Spinal cord (tissue), 10 donors: Measurements from ENCODE around the gene EFCAB13. TPM values are rescaled to one million over a fixed set of nuclear protein-coding genes. Genes with fewer than 3 reads are reported as not detected.

Source experiments
- DNase-seq, 6 donors: peaks; one replicate each; pipeline versions ENCODE4 v3.0.0 to v3.0.0-alpha.2; 2013 to 2015; ENCODE audit warnings: low spot score in 6 of 6, low read depth in 4 of 6
- H3K27ac ChIP-seq: one replicate; pipeline ENCODE4 v1.5.1; 2013; ENCODE audit warnings: low read depth, low read length, control low read depth
- H3K27me3 ChIP-seq: one replicate; pipeline ENCODE4 v1.6.1; 2013; ENCODE audit warnings: low read length; ENCODE audit not compliant: control insufficient read depth, insufficient read depth
- H3K36me3 ChIP-seq: one replicate; pipeline ENCODE4 v1.6.1; 2013; ENCODE audit warnings: low read length; ENCODE audit not compliant: control insufficient read depth, insufficient read depth
- H3K4me1 ChIP-seq: one replicate; pipeline ENCODE4 v1.6.1; 2013; ENCODE audit warnings: low read length; ENCODE audit not compliant: control insufficient read depth, insufficient read depth
- H3K4me3 ChIP-seq: one replicate; pipeline ENCODE4 v1.5.1; 2013; ENCODE audit warnings: low read depth, low read length, control low read depth
- H3K9me3 ChIP-seq: one replicate; pipeline ENCODE4 v1.6.1; 2013; ENCODE audit warnings: low read length; ENCODE audit not compliant: control insufficient read depth, insufficient read depth
- WGBS: methylation state at CpG from one replicate; pipeline ENCODE4 v1.1.5; 2013; ENCODE audit warnings: missing lambda C conversion rate; ENCODE audit not compliant: insufficient coverage; 5-methylcytosine and 5-hydroxymethylcytosine counted together
- polyA plus RNA-seq, 2 donors: library from polyadenylated mRNA; unstranded; fragments of 120-200 nt; gene quantifications; one replicate each; pipeline ENCODE4 v1.2.1, GENCODE V29; 2013; ENCODE audit not compliant: insufficient read length in 2 of 2
- total RNA-seq, 2 donors: library from RNA; depleted of rRNA in 1 of 2; stranded (reverse); fragments of 120-200 nt in 1 of 2; fragments of >200 nt in 1 of 2; gene quantifications; one replicate each; pipeline versions ENCODE4 v1.2.3 to v1.2.4, GENCODE V29; 2013 to 2014
- donor health status: healthy.

EFCAB13 gene
- total and polyA plus RNA-seq, 4 donors: 3.7 to 11.8 (median 7.1) TPM

GRCh38 chr17:47290870-47291241, 32.9 kb upstream of the EFCAB13 start:
- Histone ChIP-seq H3K4me1 (peaks cover 19% of the 10 kb centered on the region), H3K9me3 (no peaks in the 10 kb centered on the region), H3K4me3 (no peak overlapping the region), H3K27me3 (no peaks in the 10 kb centered on the region), H3K27ac (no peak overlapping the region), H3K36me3 (peaks cover 3% of the 10 kb centered on the region)
- 54% methylated on average over 1 of the region's 5 CpGs for WGBS
- DNase-seq: no peak

- no peaks in the 10 kb centered on the region for H3K27me3 ChIP-seq
- no peak overlapping the region for H3K4me3 ChIP-seq
- no peak for DNase-seq
- no CpG with 5 or more reads among the region's 8 CpGs for WGBS
- no peaks in the 10 kb centered on the region for H3K9me3 ChIP-seq
- H3K27ac ChIP-seq: no peak overlapping the region
- peaks cover 3% of the 10 kb centered on the region for H3K36me3 ChIP-seq
- H3K4me1 ChIP-seq: peaks cover 24% of the 10 kb centered on the region
These were observed 32.4 kb upstream of the EFCAB13 start for GRCh38 chr17:47291242-47291873.

GRCh38 chr17:47292206-47292605, 31.5 kb upstream of the EFCAB13 start:
- WGBS: 87% methylated on average over 13 of the region's 14 CpGs
- H3K9me3 ChIP-seq: no peaks in the 10 kb centered on the region

DNA sequence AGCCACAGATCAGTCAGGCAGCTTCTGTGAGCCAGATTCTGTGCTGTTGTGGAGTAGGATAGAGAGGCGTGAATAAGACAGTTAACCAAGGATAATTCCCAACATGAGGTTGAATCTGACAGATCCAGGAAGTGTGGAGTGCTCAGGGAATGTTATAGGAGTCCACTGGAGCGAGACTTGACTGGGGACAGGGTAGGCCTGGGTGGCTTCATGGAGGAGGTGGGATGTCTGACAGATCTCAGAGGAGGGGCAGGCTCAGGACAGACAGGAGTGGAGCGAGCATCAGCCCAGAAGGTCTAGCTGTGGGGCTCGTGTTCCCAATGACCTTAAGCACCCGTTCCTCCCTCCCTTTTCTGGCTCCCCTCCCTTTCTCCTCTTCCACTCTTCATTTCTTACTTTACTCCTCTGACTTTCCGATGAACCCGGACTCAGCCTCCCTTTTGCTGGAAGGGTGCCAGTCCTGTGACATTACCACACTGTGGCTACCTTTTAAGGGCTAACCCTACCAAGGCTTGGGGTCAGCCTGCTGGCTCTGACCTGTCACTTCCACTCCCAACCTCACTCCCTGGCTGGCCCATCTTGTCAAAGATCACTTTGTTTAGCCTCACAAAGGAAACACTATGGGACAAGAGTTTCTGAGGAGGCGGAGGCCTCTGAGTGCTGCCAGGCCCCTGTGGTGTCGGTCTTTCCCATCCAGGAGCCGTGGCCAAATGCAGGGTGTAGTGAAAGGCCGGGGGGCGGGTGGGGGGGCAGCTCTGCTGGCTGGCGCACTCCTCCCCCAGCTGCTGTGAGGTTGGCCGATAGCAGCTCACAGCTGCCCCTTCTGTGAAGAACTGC, 28.5 kb upstream of the EFCAB13 start:
- Histone ChIP-seq H3K9me3 (no peaks in the 10 kb centered on the region), H3K27me3 (no peaks in the 10 kb centered on the region), H3K27ac (peak overlapping the region; percentile 79), H3K36me3 (peaks cover 3% of the 10 kb centered on the region), H3K4me3 (no peak overlapping the region), H3K4me1 (peaks cover 24% of the 10 kb centered on the region)
- 29% methylated on average over 14 of the region's 14 CpGs for WGBS
- peak in 4 of 6 donors; percentile 18 to 84 (median 60) for DNase-seq

More at GRCh38 chr17:47292206-47292605, 31.5 kb upstream of the EFCAB13 start:
- Histone ChIP-seq H3K4me1 (peaks cover 24% of the 10 kb centered on the region), H3K4me3 (no peak overlapping the region), H3K27ac (no peak overlapping the region), H3K36me3 (peaks cover 3% of the 10 kb centered on the region), H3K27me3 (no peaks in the 10 kb centered on the region)
- DNase-seq: no peak

DNA sequence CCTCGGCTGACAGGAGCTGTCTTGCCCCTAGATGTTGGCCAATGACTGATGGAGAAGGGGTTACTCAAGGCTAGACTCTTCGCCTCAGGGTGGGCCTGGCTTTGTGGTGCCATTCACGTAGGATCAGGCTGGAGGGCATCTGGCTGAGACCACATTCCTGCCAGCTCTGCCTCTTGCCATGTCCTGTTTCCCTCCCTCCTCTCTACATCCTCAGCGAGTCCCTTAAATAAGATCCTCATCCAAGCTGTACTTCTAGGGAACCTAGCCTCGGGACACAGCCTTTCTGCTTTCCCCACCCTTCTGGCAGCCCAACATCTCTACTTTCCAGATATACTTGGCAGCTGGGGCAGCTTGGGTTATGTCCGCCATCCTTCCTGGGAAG, 27.9 kb upstream of the EFCAB13 start:
- DNase-seq: no peak
- H3K9me3 ChIP-seq: no peaks in the 10 kb centered on the region
- H3K36me3 ChIP-seq: peaks cover 3% of the 10 kb centered on the region
- H3K4me1 ChIP-seq: peaks cover 24% of the 10 kb centered on the region
- no peak overlapping the region for H3K27ac ChIP-seq
- no peaks in the 10 kb centered on the region for H3K27me3 ChIP-seq
- H3K4me3 ChIP-seq: no peak overlapping the region
- 38% methylated on average over 6 of the region's 6 CpGs for WGBS

DNA sequence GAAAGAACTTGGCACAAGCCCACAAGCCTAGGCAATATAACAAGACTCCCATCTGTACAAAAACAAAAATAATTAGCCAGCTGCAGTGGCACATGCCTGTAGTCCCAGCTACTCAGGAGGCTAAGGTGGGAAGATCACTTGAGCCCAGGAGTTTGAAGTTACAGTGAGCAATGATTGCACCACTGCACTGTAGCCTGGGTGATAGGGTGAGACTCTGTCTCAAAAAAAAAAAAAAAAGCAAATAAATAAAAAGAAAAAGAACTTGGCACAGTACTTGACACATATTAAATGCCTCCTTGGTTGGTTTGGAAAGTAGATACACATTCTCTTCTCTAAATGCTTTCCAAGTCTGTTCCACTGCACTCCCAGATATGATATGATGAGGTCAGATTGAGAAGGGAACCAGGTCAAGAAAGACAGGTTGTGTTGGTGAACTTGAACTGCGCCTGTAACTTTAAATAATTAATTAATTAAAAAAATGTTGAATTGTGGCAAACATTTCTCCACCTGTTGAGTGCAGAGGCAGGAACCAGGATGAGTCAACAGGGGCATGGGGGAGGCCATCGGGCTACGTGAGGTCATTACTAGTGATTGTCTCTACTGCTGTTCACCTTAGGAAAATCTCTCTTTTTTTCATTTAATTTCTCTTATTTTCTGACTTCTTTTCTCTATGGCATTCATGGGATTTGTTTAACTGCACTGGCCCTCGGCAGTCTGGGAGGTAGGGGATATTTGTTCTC, 25.9 kb upstream of the EFCAB13 start:
- Histone ChIP-seq H3K27me3 (no peaks in the 10 kb centered on the region), H3K4me1 (peaks cover 24% of the 10 kb centered on the region), H3K4me3 (no peak overlapping the region), H3K27ac (no peak overlapping the region), H3K36me3 (no peaks in the 10 kb centered on the region), H3K9me3 (no peaks in the 10 kb centered on the region)
- WGBS: no CpG with 5 or more reads among the region's 4 CpGs
- no peak for DNase-seq

DNA sequence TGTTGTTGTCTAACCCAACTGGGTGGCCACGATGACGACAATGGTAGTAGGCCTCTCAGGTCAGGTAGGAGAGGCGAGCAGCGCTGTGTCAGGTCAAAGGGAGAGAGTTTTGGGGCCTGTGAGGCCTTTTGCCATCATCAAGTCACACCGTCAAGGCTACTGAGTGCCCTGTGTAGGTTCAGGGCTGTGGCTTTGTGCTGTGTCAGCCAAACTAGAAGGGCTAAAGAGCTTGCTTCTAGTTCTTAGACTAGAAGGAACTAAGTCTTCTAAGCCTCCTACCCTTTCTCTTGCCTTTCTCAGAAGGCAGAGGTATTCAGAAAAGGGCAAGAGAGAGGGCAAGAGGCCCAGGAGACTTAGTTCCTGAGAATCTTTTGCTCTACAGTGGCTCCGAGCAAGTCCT, 25.0 kb upstream of the EFCAB13 start:
- no peak overlapping the region for H3K27ac ChIP-seq
- H3K36me3 ChIP-seq: no peaks in the 10 kb centered on the region
- no peaks in the 10 kb centered on the region for H3K9me3 ChIP-seq
- no peak for DNase-seq
- H3K4me1 ChIP-seq: peaks cover 24% of the 10 kb centered on the region
- no peak overlapping the region for H3K4me3 ChIP-seq
- 94% methylated on average over 5 of the region's 6 CpGs for WGBS
- no peaks in the 10 kb centered on the region for H3K27me3 ChIP-seq

DNA sequence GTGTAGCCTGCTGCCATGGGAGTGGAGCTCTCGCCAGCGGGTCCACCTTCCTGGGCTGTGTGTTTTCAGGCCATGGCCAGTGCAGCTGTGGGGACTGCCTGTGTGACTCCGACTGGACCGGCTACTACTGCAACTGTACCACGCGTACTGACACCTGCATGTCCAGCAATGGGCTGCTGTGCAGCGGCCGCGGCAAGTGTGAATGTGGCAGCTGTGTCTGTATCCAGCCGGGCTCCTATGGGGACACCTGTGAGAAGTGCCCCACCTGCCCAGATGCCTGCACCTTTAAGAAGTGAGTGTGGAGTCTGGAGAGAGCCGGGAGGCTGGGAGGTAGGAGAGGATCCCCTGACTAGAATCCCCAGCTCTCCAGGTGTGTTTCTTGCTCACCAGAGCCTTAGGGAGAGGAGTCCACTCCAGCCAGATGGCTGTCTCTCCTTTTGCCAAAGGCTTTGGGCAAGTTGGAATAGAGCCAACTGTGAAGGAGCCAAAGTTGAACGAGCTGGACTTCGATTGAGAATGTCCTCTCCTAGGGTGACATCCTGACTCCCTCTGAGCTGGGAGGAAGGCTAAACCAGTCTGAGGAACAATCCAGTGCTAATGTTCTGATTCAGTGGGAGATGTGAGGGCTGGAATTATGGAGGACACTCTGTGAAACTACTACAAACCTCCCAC, 24.4 kb upstream of the EFCAB13 start:
- no peaks in the 10 kb centered on the region for H3K36me3 ChIP-seq
- H3K9me3 ChIP-seq: no peaks in the 10 kb centered on the region
- 87% methylated on average over 13 of the region's 13 CpGs for WGBS
- peaks cover 21% of the 10 kb centered on the region for H3K4me1 ChIP-seq
- H3K4me3 ChIP-seq: no peak overlapping the region
- H3K27me3 ChIP-seq: no peaks in the 10 kb centered on the region
- no peak for DNase-seq
- no peak overlapping the region for H3K27ac ChIP-seq

GRCh38 chr17:47300718-47301117, 23.0 kb upstream of the EFCAB13 start:
- Histone ChIP-seq H3K4me1 (peaks cover 7% of the 10 kb centered on the region), H3K36me3 (no peaks in the 10 kb centered on the region), H3K4me3 (no peak overlapping the region), H3K27ac (no peak overlapping the region), H3K9me3 (no peaks in the 10 kb centered on the region), H3K27me3 (no peaks in the 10 kb centered on the region)
- DNase-seq: no peak
- no CpG with 5 or more reads among the region's 1 CpG for WGBS
